A549 (cell line): ENCODE measurements around the gene F2.

Experiments used
- CHD2 ChIP-seq: fragments of 150-350 bp; IDR thresholded peaks from 2 replicates; pipeline ENCODE4 v1.6.1; 2014; ENCODE audit warnings: low read length; ENCODE audit not compliant: partially characterized antibody
- EP300 ChIP-seq, 2 experiments: fragments of >200 bp; sonication (Bioruptor Twin); formaldehyde crosslinking; IDR thresholded peaks; 2 replicates in 1 of 2; 3 replicates in 1 of 2; pipeline ENCODE4 v1.6.1; 2016 to 2017
- GATA3 ChIP-seq: IDR thresholded peaks from 2 replicates; pipeline ENCODE4 v1.6.1; 2012; ENCODE audit warnings: borderline replicate concordance
- HOXA7 ChIP-seq: fragments of 250-450 bp; sonication (Bioruptor Pico); IDR thresholded peaks from 2 replicates; pipeline ENCODE4 v1.5.0; 2020; ENCODE audit warnings: mild to moderate bottlenecking, moderate library complexity
- JUN ChIP-seq, 2 experiments: fragments of >200 bp; sonication (Bioruptor Twin); formaldehyde crosslinking; IDR thresholded peaks; 2 replicates in 1 of 2; 3 replicates in 1 of 2; pipeline ENCODE4 v1.6.1; 2016 to 2017
- KDM1A ChIP-seq: fragments of 200-600 bp; sonication (generic); IDR thresholded peaks from 2 replicates; pipeline ENCODE4 v1.6.1; 2016; ENCODE audit warnings: low read depth, mild to moderate bottlenecking
- POLR2A ChIP-seq: IDR thresholded peaks from 2 replicates; pipeline ENCODE4 v1.6.1; 2012; ENCODE audit warnings: mild to moderate bottlenecking, low read length
- RFX5 ChIP-seq: fragments of 450-650 bp; IDR thresholded peaks from 2 replicates; pipeline ENCODE4 v1.7.1; 2014; ENCODE audit warnings: antibody characterized with exemption, mild to moderate bottlenecking, moderate library complexity
- RNF2 ChIP-seq: fragments of 200-600 bp; sonication (generic); IDR thresholded peaks from 2 replicates; pipeline ENCODE4 v1.6.1; 2016; ENCODE audit warnings: low read depth, mild to moderate bottlenecking, antibody characterized with exemption, moderate library complexity, borderline replicate concordance
- SREBF2 ChIP-seq: fragments of 450-650 bp; IDR thresholded peaks from 2 replicates; pipeline ENCODE4 v1.6.1; 2014; ENCODE audit warnings: mild to moderate bottlenecking, moderate library complexity
- TFCP2L1 ChIP-seq: fragments of 250-450 bp; sonication (Bioruptor Pico); IDR thresholded peaks from 2 replicates; pipeline ENCODE4 v1.5.0; 2021; ENCODE audit warnings: mild to moderate bottlenecking
- ZSCAN20 ChIP-seq: fragments of 250-450 bp; sonication (Bioruptor Pico); IDR thresholded peaks from 2 replicates; pipeline ENCODE4 v1.8.0; 2022; ENCODE audit warnings: mild to moderate bottlenecking, moderate library complexity
- TF ChIP-seq, protein P1 (sequence below): fragments of 200-600 bp; sonication (generic); IDR thresholded peaks from 2 replicates; pipeline ENCODE4 v1.6.1; 2016; ENCODE audit warnings: antibody characterized with exemption, mild to moderate bottlenecking, moderate library complexity
- TF ChIP-seq, protein P2 (sequence below): fragments of >200 bp; sonication (Bioruptor Twin); formaldehyde crosslinking; IDR thresholded peaks from 3 replicates; pipeline ENCODE4 v1.5.1; 2016

DNA sequence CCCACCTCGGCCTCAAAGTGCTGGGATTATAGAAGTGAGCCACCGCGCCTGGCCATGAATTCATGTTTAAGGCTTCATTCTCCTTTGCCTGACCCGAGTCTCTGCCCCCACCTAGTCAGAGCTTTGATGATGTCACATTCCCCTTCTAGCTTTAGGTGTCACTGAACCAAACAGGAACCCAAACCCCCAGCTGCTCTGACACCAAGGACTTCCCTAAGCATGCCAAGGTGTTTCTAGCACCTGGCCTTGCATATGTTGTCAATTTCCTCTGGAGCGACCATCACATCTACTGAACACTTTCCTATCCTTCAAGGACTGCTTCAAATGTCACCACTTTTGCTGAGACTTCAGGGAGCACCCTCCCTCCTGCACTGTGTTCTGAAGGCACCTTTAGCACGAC is 2.3 kb downstream of the F2 start:
- no peak for TF ChIP-seq SREBF2
- TF ChIP-seq HOXA7 (CRISPR knock-in tag): no peak
- TF ChIP-seq KDM1A: no peak
- TF ChIP-seq RNF2: no peak
- no peak for TF ChIP-seq POLR2A
- TF ChIP-seq, protein P1, sequence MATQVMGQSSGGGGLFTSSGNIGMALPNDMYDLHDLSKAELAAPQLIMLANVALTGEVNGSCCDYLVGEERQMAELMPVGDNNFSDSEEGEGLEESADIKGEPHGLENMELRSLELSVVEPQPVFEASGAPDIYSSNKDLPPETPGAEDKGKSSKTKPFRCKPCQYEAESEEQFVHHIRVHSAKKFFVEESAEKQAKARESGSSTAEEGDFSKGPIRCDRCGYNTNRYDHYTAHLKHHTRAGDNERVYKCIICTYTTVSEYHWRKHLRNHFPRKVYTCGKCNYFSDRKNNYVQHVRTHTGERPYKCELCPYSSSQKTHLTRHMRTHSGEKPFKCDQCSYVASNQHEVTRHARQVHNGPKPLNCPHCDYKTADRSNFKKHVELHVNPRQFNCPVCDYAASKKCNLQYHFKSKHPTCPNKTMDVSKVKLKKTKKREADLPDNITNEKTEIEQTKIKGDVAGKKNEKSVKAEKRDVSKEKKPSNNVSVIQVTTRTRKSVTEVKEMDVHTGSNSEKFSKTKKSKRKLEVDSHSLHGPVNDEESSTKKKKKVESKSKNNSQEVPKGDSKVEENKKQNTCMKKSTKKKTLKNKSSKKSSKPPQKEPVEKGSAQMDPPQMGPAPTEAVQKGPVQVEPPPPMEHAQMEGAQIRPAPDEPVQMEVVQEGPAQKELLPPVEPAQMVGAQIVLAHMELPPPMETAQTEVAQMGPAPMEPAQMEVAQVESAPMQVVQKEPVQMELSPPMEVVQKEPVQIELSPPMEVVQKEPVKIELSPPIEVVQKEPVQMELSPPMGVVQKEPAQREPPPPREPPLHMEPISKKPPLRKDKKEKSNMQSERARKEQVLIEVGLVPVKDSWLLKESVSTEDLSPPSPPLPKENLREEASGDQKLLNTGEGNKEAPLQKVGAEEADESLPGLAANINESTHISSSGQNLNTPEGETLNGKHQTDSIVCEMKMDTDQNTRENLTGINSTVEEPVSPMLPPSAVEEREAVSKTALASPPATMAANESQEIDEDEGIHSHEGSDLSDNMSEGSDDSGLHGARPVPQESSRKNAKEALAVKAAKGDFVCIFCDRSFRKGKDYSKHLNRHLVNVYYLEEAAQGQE: no peak
- TF ChIP-seq, protein P2, sequence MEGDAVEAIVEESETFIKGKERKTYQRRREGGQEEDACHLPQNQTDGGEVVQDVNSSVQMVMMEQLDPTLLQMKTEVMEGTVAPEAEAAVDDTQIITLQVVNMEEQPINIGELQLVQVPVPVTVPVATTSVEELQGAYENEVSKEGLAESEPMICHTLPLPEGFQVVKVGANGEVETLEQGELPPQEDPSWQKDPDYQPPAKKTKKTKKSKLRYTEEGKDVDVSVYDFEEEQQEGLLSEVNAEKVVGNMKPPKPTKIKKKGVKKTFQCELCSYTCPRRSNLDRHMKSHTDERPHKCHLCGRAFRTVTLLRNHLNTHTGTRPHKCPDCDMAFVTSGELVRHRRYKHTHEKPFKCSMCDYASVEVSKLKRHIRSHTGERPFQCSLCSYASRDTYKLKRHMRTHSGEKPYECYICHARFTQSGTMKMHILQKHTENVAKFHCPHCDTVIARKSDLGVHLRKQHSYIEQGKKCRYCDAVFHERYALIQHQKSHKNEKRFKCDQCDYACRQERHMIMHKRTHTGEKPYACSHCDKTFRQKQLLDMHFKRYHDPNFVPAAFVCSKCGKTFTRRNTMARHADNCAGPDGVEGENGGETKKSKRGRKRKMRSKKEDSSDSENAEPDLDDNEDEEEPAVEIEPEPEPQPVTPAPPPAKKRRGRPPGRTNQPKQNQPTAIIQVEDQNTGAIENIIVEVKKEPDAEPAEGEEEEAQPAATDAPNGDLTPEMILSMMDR: no peak
- TF ChIP-seq JUN (IDR thresholded peaks at IDR 0.05): no peak
- no peak for TF ChIP-seq EP300 (IDR thresholded peaks at IDR 0.05)
- TF ChIP-seq GATA3: no peak
- no peak for TF ChIP-seq CHD2
- TF ChIP-seq TFCP2L1 (CRISPR knock-in tag): no peak
- no peak for TF ChIP-seq RFX5
- no peak for TF ChIP-seq ZSCAN20 (CRISPR knock-in tag)
